Transverse colon (tissue), 4 donors: ENCODE measurements around the gene SOX10.

ENCODE experiments used
- CTCF ChIP-seq, 5 experiments: fragments of 200-600 bp in 3 of 5; fragments of 450-650 bp in 2 of 5; sonication (generic) in 3 of 5; IDR thresholded peaks; 1 replicate in 2 of 5; 2 replicates in 3 of 5; pipeline ENCODE4 v1.5.1; 2016 to 2017; ENCODE audit warnings: antibody characterized with exemption in 5 of 5, inconsistent platforms in 3 of 5, mild to moderate bottlenecking in 2 of 5, moderate library complexity in 1 of 5
- EP300 ChIP-seq: sonication (generic); formaldehyde crosslinking; IDR thresholded peaks from one replicate; pipeline ENCODE4 v1.6.1; 2017; ENCODE audit warnings: antibody characterized with exemption, low read depth
- POLR2AphosphoS5 ChIP-seq, 3 donors: sonication (generic); formaldehyde crosslinking; IDR thresholded peaks; one replicate each; pipeline ENCODE4 v1.6.1; 2016; ENCODE audit warnings: antibody characterized with exemption in 3 of 3

- no peak for TF ChIP-seq CTCF (IDR thresholded peaks at IDR 0.05)
- TF ChIP-seq POLR2AphosphoS5 (IDR thresholded peaks at IDR 0.05) = no peak
- TF ChIP-seq EP300 = no peak
Measured at GRCh38 chr22:37968452-37969251, 15.7 kb downstream of the SOX10 start.
